ENCODE measurements around the gene ODAD3. TPM values are rescaled to one million over a fixed set of nuclear protein-coding genes. Genes with fewer than 3 reads are reported as not detected.
"Not testable (repeated sequence)": the region's sequence is repeated elsewhere in the genome, so short reads cannot be mapped to it uniquely, and the experiment has no call there.

The ODAD3 gene
- total RNA-seq, 1 donor from 2014 or later: not detected

DNA sequence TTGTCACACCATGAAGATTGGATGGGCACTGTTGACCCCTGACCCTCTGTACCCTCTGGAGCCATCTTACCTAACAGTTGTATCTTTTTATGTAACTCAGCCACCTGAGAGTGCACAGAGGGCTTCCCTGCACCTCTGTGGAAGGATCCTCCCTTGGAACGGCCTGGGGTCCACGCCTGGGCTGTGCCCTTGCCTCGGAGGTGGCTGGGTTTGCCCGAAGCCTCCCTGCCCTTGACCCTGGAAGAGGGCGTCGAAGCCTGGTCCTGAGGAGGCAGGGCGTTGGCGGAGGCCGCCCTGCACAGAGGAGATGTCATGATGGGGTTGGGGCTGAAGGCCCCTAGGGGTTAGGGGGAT lies 241 bp downstream of the ODAD3 start:
- DNase-seq: no peak

DNA sequence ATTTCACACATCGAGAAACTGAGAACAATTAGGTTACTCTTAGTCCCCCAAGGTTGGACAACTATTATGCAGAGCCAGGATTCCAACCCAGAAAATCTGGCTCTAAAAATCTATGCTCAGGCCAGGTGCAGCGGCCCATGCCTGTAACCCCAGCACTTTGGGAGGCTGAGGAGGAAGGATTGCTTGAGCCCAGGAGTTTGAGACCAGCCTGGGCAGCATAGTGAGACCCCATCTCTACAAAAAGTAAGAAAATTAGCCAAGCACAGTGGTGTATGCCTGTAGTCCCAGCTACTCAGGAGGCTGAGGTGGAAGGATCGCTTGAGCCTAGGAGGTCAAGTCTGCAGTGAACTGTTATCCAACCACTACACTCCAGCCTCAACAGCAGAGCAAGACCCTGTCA lies 1.4 kb downstream of the ODAD3 start:
- DNase-seq: not testable (repeated sequence)

DNA sequence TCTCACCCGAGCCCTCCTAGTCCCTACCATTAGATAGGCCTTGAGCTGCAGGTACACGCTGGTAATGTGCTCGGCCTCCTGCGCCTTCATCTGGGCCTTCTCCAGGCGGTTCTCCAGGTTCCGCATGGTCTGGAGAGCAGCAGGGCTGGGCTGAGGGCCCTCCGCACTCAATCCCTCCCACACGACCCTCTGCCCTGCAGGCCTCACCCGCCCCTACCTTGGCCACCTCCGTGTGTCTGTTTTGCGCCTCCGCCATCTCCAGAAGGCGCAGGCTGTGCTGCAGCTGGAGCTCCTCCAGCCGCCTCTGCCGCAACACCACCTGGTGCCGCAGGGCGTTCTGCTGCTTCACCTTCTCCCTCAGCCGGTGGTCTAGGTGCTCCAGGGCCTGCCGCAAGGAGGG lies 8.3 kb downstream of the ODAD3 start:
- DNase-seq: no peak

DNA sequence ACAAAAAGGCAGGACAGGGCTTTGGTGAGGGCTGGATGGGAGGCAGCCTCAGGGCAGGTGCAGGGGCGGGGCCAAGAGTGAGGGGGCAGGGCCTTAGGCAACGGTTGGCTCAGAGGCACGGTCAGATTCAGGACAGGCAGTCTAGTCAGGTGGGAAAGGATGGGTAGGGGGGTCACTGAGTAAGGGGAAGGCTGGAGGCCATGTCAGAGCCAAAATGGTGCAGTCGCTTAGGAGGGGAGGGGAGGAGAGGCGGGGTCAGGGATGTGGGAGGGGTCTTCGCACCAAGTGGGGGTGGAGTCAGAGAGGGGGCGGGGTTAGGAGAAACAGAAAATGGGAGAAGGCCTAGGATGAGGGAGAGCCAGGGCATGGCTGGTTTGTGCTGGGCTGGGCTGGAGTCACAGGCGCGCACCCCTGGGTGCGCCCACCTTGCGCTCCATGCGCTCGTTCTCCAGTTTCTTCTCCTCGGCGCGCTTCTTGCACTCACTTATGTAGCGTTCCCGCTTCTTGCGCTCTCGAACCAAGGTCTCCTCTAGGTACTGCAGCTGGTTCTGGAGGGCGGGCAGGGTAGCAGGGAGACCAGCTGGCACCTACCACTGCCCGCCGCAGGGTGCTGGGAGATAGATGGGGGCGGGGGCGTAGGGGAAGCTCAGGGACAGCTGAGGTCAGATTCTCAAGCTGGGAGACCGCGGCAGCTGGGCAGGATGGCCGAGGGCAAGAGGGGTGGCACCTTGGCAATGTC lies 9.0 kb downstream of the ODAD3 start:
- DNase-seq: no peak

DNA sequence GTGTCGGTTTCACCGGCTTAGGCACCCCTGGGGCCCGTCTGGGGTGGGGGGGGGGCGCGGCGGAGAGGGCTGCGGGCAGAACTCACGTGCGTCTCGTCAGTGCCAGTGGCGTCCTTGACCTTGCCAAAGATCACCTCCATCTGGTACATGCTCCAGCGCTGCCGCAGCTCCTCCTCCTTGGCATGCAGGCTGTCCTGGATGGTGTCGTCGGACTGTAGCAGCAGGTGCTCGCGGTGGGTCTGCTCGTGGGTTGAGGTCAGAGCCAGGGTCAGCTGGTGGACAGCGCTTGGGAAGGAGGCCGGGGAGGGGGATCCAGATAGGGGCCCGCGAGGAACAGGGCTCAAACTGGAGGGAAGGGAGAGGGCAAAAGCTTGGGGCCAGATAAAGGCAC lies 11.1 kb downstream of the ODAD3 start:
- DNase-seq: no peak

DNA sequence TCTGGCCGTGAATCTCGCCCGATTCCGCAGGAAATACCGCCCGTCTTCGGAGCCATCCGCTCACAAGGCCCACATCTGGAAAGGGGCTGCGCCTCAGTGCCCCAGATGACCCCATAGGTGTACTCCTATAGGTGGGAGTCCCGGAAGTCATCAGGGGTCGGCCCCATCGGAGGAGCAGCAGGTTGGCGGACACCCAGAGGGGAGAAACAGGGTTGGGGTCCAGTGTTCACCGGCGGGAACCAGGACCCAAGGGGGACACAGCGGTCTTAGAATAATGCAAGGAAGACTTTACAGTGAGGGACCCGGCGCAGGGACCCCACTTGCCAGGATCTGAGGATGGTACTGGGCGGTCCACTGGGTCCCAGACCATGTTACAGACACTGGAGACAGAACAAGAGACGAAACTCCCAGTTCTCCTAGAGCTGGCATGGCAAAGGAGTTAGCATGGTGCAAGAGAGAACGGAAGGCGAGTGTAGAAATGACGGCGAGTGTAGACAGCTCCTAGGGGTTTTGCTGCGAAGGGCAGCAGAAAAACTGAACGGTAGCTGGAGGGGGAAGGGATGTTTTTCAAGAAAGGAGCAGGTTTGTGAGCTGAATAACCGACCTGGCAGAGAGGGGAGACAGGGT lies 11.6 kb downstream of the ODAD3 start:
- no peak for DNase-seq

DNA sequence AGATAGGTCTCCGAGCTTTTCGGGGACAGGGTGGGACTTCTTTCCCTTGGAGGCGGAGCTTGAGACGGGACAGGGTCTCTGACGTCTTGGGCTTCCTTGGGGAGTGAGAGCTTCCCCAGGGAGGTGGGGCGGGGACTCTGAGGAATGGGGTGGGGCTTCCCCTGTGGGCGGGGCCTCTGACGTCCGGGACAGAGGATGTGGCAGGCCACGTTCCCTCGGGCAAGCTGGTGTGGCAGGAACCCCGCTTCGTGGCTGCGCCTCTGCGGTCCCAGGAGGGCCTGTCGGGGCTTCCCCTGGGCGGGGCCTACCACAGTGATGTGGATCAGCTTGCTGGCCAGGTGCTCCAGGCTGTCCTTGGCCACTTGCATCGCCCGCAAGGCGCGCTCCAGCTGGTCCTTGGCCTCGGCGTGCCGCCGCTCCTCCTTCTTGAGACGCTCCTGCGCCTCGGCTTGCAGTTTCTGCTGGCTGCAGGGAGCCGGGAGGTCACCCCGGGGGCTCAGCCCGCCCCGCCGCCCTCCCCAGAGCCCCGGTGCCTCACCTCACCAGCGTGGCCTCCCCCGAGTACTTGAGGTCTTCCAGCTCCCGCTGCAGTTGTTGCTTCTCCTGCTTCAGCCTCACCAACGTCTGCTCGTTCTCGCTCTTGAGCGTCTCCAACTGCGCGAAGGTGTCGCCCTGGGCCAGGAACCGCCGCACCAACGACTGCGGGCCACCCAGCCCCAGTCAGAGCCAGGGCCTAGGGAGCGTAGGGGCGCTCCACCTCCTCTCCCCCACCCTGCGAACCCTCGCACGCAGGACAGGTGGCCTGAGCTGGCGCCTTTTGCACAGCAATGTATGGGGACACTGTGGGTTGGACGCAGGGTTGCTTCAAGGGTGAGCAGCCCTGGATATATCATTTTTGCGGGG lies 12.5 kb downstream of the ODAD3 start:
- peak; percentile 26 for DNase-seq

DNA sequence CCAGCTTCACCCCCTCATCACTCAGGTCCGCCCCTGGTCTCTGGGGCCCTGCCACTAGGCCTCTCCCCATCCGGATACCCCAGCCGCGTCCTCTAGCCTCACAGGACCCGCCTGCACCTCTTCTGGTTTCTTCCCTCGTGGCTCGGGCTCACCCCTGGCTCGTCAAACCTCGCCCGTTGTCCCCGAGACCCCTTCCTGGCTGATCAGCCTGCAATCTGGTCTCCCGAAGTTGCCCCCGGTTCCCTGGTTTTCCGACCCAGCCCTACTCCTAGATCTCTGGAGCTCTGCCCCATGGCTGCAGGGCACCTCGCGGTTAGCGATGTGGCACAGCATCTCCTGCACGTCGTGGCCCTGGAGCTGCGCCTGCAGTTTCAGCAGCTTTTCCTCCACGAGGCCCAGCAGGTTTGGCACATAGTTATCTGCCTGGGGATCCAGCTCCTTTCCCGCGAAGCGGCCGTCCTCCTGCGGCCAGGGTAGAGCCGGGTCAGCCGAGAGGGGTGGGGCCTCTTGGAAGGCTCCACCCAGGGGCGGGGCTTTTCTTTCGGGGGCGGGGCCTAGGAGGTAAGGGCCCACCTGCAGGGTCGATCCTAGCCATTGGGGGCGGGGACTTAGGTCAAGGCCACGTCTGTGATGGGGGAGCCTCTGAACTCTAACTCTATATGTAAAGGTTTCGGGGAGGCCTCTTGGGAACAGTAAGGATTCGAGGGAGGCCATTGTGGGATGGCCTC lies 13.4 kb downstream of the ODAD3 start:
- no peak for DNase-seq

DNA sequence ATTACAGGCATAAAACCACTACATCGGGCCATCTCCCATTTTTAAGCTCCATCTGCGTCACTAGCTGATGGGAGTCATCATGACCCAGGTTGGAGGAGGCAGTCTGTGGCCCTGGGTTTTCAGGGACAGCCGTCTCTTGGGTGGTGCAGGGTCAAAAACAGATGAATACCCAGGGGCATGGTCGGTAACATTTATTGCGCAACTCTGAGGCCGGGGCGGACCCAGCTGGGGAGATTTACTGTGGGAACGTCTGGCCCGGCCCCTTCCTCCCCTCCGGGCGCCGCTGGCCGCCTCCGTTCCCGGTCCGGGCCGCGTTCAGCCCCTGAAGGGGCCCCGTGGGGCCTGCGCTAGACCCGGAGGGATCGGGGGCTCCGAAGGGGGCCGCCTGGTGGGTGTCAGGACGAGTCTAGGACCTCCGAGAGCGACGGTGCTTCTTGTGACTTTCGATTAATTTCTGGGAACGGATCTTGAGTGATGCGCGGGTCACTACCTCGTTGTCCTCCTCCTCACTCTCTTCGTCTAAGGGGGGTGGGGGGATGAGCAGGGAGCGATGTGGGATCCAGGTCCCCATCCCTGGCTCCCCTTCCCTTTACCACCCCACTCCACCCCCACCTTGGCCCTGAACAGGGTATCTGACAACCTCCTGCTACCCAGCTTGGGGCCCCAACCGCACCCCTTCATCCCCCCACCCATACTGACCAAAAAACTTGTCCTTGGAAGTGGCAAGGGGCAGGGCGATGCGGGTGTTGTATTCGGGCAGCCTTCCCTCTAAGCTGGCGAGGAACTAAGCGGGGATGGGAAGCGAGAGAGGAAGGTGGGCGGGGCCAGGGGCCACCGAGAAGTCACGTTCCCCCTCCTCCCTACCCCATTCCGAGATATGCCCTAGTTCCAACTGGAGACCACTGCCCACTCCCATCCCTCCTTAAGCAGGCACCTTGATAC lies 14.2 kb downstream of the ODAD3 start:
- DNase-seq: no peak

DNA sequence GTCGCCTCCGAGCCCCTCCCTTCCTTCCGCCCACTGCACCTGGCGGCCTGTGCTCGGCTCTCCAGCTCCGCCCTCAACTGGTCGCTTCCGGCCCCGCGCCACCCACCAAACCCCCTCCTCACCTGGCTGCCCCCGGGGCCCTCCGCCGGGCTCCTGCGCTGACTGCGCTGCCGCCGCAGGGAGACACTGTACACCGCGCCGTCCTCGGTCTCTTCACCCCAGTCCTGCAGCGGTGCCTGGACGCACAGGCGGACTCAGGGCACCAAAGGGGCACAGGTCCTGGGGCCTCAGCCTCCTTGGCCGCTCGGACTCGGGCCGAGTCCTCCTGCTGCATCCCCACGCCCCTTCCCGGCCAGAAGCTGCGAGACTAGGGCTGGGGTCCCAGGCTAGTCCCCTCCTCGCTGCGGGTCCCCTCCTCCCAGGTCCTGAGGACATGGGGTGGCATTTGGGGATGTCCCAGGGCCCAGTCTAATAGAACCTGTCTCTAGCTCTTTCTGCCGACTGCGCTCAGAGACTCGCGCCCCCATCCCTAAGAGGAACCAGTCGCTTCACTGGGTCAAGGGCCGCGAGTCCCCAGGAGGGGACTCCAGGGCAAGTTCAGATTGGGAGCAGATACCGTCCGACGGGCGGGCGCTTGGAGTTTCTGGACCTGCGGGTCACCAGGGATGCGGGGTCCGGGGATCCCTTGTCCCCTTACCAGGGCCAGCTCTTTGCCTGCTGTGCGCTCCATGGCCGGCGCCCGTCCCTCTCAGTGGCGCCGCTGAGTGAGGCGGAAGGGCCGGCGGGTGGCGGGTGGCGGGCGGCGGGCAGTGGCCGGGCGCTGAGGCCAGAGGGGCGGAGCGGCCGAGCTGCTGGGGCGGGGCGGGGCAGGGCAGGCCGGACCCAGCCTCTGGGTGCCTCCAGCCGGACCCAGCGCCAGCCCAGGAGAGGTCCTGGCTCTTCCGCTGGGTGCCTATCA lies 16.1 kb downstream of the ODAD3 start, which contains the start of gene RGL3:
Gene RGL3, minus strand, starts transcription at position 766 of the 958 bp plus-strand sequence. Its CDS starts 36 bp downstream, at position 730.
- no peak for DNase-seq

DNA sequence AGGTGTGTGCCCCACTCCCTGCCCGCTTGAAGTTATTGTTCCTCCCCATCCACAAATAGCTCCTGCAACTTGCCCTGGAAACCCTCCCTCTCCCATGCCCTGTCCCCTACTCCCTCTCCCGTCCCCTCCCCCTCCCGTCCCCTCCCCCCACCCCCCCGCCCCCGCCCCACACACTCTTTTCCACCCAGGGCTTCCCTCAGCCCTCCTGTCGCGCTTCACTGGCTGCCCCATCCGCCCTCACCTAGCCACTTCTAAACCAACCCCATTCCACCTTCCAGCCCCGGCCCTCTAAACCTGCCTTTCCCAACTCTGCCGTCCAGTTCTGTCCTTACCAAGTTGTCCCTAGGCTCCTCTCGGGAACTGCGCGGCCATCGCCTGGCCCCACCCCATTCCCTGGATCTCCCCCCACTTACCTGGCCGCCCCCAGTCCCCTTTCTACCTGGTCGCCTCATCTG lies 16.8 kb downstream of the ODAD3 start:
- no peak for DNase-seq

DNA sequence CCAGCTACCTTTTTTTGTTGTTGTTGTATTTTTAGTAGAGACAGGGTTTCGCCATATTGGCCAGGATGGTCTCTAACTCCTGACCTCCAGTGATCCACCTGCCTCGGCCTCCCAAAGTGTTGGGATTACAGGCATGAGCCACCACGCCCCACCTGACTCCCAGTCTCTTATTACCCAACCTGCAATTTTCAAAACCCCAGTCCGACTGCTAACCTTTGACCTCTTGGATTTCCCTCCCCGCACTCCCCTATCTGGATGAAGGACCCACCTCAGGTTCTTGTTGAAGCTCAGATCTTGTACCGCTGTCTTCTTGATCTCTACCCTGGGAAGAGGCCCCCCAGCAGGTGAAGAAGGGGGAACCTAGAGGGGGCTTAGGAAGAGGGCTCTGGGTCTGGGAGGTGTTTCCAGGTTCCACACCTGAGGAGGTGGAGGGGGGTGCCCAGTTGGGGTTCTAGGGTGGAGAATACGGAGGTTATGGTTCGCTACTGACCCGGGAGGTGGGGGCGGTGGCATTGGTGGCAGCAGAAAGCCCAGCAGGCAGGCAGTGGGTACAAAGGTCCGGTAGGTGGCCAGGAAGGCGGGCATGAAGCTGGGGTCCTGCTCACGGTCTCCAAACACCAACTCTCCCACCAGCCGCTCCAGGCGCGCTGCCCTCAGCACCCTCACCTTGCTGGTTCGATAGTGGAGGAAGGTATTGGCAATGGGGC lies 18.4 kb downstream of the ODAD3 start:
- DNase-seq: no peak

DNA sequence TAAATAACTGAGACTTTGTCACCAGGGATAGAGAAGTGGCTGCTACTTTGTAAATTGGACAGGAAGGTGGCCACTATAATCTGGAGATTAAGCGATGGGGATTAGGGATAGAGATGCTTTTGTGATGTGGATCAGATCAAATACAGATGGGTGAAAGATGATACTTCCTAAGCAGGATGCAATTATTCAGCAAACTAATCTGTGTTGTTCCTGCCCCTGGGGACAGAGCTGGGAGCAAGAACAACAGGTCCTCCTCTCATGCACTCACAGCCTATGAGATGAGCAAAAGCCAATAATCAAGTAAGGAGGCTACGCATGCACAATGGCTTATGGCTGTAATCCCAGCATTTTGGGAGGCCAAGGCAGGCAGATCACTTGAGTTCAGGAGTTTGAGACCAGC lies 20.4 kb downstream of the ODAD3 start:
- no peak for DNase-seq

DNA sequence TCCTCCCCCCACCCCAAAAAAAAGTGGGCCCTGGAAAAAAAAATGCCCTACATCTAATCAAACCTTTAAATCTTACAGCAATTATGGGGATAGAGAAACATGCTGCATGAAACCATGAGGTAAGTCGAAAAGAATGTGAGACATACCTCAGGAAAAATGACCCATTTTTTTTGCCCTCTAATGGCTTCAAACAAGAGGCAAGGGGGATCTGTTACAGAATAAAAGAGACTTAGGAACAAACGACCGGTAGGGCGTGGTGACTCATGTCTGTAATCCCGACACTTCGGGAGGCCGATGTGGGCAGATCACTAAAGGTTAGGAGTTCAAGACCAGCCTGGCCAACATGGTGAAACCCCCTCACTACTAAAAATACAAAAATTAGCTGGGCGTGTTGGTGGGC lies 24.2 kb downstream of the ODAD3 start:
- no peak for DNase-seq

DNA sequence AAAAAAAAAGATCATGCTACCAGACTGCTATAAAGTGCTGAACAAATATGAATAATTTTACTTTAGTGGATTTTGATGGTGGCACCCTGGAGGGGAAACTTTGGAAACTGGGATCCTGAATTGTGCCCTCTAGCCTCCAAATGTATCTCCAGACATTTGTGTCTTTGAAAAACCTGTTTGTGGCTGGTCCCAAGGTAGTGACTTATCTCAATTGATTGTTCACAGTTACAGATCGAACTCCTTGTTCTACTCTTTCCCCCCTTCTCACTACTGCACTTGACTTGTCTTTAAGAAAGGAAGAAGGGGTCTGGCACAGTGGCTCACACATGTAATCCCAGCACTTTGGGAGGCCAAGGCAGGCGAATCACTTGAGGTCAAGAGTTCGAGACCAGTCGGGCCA lies 26.3 kb downstream of the ODAD3 start:
- no peak for DNase-seq

DNA sequence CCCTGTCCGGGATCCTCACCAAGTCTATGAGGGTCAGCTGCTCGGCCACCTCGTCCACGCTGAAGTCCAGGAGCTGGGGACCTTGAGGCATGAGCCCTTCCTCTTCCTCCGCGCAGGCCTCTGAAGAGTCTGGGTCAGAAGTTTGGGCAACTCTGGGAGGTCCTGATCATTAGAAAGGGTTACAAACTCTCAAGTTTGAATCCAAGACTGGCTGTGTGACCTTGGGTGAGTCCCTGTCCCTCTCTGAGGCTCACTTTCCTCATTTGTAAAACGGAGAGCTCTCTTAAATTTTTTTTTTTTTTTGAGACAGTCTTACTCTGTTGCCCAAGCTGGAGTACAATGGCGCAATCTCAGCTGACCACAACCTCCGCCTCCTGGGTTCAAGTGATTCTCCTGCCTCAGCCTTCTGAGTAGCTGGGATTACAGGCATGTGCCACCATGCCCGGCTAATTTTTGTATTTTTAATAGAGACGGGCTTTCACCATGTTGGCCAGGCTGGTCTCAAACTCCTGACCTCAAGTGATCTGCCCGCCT lies 28.2 kb downstream of the ODAD3 start:
- not testable (repeated sequence) for DNase-seq

DNA sequence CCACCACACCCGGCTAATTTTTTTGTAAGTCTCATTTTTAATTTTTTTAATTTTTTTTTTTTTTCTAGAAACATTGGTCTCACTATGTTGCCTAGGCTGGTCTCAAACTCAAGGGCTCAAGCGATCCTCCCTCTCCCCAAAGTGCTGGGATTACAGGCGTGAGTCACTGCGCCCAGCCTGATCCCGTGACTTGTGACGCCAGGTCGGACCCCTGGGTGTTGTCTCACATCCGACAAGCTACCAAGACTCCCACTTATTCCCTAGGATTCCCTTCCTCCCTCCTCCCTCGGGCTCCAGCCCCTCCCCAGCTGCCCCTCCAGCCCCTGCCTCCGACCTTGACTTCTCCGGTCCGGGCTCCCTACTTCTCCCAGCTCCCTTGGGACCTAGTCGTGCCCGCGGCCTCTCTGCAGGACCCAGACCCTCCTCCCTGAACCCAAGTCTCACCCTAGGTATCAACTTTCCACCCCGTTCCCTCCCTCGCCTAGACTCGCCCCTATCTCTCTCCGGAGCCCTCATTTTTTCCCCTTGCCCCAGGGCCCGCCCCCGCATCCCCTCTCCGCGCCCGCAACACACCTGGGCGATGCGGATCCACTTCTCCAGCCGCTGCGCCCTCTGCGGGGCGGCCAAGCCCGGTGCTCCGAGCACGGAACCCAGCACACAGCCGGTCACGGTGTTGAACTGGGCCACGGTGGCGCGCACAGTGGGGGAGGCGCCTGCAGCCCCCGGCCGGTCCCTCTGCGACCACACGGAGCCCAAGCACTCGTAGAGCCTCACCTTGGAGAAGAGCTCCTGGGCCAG lies 28.9 kb downstream of the ODAD3 start:
- DNase-seq: peak; percentile 47

DNA sequence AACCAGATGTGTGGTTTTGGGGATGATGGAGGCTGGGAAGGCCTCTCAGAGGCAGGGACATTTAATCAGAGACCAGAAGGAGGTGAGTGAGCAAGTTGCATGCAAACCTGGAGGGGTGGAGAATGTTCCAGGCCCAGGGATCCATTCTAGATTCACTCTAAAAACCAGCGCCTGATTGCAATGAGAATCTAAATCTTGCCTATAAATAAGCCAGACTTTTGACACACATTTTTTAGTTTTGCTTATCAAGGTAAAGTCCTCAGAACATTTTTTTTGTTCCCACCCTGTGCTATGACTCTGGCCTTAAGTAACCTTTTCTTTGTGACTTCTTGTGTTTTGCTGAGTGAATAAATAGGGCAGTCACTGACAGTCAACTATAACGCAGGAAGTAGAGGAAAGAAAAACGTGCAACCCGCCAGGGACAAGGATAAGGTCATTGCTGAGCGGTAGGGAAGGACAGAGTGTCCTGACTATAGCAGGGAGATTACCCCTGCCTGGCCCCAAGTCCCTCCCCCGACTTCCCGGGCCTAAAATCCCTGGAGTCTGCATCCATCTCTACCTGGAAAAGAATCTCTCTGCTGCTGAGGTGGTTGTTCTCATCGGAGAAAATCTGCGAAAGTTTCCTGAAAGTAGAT lies 30.2 kb downstream of the ODAD3 start:
- DNase-seq: no peak

All from dermis blood vessel endothelial cell (primary cell).